ENCODE measurements around the gene PRPF6. TPM values are rescaled to one million over a fixed set of nuclear protein-coding genes. Genes with fewer than 3 reads are reported as not detected.

The PRPF6 gene
- total RNA-seq, 1 experiment from 2014 or later: 88.4 TPM

- no peak for ATAC-seq
- ChIA-PET POLR2A (no interaction called here), CTCF (interaction anchor here (1.1 kb wide), 1 partner anchor 13 kb away, joined by 3 read pairs; no protein-coding TSS in a partner anchor)
- no peaks in the 10 kb centered on the region for H3K36me3 ChIP-seq (ENCODE audit: control insufficient read depth, insufficient read depth, low read length)
- no TSS peak for BruUV-seq (replicated peaks)
- no peak overlapping the region for H3K27ac ChIP-seq (ENCODE audit: low read length)
- no peak for DNase-seq (ENCODE audit: low read depth, low spot score)
- no peak overlapping the region for H3K4me3 ChIP-seq (ENCODE audit: low read depth in 2 of 2, low read length in 2 of 2)
- peaks cover 31% of the 10 kb centered on the region for H3K4me1 ChIP-seq (ENCODE audit: control insufficient read depth, insufficient read depth, low read length)
- no peaks in the 10 kb centered on the region for H3K9me3 ChIP-seq (ENCODE audit: control insufficient read depth, insufficient read depth, low read depth, low read length)
- intact Hi-C loops (cut with micrococcal nuclease; ENCODE audit: unreplicated experiment): no loop called here
- TF ChIP-seq TCF7L2 (IDR thresholded peaks at IDR 0.05; ENCODE audit: low read depth, low read length) (no peak), SIN3A (IDR thresholded peaks at IDR 0.05; ENCODE audit: borderline replicate concordance, insufficient read depth, low read depth, low read length) (no peak)
- no peaks in the 10 kb centered on the region for H3K27me3 ChIP-seq (ENCODE audit: control insufficient read depth, insufficient read depth, low read length)
- in situ Hi-C loops (cut with HindIII; ENCODE audit: low pct_unique_long_range_greater_than_20kb, low sequenced_read_pairs): no loop called here
These were observed 86.2 kb downstream of the PRPF6 start for GRCh38 chr20:64067005-64067632.

GRCh38 chr20:64067733-64068307, 86.9 kb downstream of the PRPF6 start:
- Histone ChIP-seq H3K4me3 (ENCODE audit: low read depth in 2 of 2, low read length in 2 of 2) (no peak overlapping the region), H3K9me3 (ENCODE audit: control insufficient read depth, insufficient read depth, low read depth, low read length) (no peaks in the 10 kb centered on the region), H3K27ac (ENCODE audit: low read length) (no peak overlapping the region), H3K4me1 (ENCODE audit: control insufficient read depth, insufficient read depth, low read length) (peaks cover 26% of the 10 kb centered on the region), H3K27me3 (ENCODE audit: control insufficient read depth, insufficient read depth, low read length) (no peaks in the 10 kb centered on the region), H3K36me3 (ENCODE audit: control insufficient read depth, insufficient read depth, low read length) (no peaks in the 10 kb centered on the region)
- no TSS peak for BruUV-seq (replicated peaks)
- POLR2A ChIA-PET: no interaction called here
- in situ Hi-C loops (cut with HindIII; ENCODE audit: low pct_unique_long_range_greater_than_20kb, low sequenced_read_pairs) (no loop called here), intact Hi-C loops (cut with micrococcal nuclease; ENCODE audit: unreplicated experiment) (no loop called here)
- ATAC-seq (no peak), DNase-seq (ENCODE audit: low read depth, low spot score) (no peak)
- TF ChIP-seq POLR2AphosphoS5 (IDR thresholded peaks at IDR 0.05; ENCODE audit: low read depth, low read length): no peak
- TF ChIP-seq, protein P1, sequence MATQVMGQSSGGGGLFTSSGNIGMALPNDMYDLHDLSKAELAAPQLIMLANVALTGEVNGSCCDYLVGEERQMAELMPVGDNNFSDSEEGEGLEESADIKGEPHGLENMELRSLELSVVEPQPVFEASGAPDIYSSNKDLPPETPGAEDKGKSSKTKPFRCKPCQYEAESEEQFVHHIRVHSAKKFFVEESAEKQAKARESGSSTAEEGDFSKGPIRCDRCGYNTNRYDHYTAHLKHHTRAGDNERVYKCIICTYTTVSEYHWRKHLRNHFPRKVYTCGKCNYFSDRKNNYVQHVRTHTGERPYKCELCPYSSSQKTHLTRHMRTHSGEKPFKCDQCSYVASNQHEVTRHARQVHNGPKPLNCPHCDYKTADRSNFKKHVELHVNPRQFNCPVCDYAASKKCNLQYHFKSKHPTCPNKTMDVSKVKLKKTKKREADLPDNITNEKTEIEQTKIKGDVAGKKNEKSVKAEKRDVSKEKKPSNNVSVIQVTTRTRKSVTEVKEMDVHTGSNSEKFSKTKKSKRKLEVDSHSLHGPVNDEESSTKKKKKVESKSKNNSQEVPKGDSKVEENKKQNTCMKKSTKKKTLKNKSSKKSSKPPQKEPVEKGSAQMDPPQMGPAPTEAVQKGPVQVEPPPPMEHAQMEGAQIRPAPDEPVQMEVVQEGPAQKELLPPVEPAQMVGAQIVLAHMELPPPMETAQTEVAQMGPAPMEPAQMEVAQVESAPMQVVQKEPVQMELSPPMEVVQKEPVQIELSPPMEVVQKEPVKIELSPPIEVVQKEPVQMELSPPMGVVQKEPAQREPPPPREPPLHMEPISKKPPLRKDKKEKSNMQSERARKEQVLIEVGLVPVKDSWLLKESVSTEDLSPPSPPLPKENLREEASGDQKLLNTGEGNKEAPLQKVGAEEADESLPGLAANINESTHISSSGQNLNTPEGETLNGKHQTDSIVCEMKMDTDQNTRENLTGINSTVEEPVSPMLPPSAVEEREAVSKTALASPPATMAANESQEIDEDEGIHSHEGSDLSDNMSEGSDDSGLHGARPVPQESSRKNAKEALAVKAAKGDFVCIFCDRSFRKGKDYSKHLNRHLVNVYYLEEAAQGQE (IDR thresholded peaks at IDR 0.05; ENCODE audit: insufficient read depth in 1 of 2, low read depth in 2 of 2, low read length in 1 of 2): no peak
- TF ChIP-seq SIN3A (IDR thresholded peaks at IDR 0.05; ENCODE audit: borderline replicate concordance, insufficient read depth, low read depth, low read length): no peak
- TF ChIP-seq TCF7L2 (IDR thresholded peaks at IDR 0.05; ENCODE audit: low read depth, low read length): no peak
- TF ChIP-seq, protein P2, sequence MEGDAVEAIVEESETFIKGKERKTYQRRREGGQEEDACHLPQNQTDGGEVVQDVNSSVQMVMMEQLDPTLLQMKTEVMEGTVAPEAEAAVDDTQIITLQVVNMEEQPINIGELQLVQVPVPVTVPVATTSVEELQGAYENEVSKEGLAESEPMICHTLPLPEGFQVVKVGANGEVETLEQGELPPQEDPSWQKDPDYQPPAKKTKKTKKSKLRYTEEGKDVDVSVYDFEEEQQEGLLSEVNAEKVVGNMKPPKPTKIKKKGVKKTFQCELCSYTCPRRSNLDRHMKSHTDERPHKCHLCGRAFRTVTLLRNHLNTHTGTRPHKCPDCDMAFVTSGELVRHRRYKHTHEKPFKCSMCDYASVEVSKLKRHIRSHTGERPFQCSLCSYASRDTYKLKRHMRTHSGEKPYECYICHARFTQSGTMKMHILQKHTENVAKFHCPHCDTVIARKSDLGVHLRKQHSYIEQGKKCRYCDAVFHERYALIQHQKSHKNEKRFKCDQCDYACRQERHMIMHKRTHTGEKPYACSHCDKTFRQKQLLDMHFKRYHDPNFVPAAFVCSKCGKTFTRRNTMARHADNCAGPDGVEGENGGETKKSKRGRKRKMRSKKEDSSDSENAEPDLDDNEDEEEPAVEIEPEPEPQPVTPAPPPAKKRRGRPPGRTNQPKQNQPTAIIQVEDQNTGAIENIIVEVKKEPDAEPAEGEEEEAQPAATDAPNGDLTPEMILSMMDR (IDR thresholded peaks at IDR 0.05): no peak
- CTCF ChIA-PET: no interaction called here
